RKO (cell line): ENCODE data around the gene OR6S1.
"Not testable (repeated sequence)": the region's sequence is repeated elsewhere in the genome, so short reads cannot be mapped to it uniquely, and the experiment has no call there.

Experiments used
- DNase-seq: peaks from one replicate; pipeline ENCODE4 v3.0.0-alpha.2; 2016; ENCODE audit warnings: low spot score

OR6S1 gene

DNA sequence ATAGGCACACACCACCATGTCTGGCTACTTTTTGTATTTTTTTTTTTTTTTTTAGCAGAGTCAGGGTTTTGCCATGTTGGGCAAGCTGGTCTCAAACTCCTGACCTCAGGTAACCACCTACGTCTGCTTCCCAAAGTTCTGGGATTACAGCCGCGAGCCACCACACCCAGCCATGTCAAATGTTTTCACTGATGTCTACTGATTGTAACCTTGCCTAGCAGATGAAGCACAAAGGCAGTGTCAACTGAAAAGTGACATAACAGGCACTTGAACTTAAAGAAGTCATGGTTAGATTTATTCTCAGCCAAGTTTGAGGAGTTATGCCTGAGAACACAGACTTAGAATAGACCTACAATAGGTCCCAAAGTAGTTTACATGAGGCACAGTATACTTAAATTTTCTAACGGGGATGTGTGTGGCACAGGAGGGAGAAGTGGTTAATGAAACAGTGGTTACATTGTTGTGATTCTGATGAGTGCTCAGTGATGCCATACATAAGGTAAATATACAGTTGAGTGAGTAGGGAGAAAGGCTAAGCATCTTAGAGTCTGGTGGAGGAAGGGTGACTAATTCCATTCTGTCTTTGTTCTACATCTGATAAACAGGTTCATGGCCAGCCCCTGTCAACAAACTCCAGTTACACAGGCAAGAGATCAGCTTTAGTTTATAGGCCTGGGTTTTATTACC is 30.2 kb upstream of the OR6S1 start:
- no peak for DNase-seq

DNA sequence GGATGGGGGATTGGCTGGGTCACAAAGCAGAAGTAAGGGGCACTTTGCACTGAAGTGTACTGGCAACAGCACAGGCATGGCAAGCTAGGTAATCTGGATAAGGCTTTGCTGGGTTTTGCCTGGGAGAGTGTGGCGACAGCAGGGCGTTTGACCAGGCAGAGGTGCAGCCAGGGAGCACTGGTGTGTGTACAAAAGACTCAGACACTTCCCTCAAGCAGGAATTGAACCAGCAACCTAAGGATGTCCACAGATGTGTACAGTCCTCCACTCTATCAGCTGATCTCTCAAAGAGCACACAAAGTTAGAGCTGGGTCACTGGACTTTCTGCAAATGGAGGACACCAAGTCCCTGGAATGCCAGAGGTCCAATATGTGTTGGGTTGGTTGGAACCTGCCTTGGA is 27.5 kb upstream of the OR6S1 start:
- DNase-seq, result no peak

DNA sequence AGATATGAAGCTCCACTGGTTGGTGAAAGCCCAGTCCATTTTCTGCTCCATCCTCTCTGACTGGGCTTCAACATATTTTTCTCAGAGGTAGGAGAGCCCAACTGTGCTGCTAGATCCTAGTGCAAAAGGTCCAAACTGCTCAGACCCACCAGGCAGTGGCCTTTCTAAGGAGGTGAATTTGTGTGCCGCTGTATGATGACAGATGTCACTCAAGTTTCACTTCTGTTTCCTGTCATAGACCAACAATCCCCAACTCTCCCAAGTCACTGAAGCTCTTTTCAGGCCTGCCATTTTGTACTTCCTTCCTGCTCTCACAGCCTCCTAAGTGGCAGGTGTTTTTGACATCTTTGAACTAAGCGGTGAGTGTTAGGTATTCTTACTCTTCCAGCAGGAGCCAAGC is 26.5 kb upstream of the OR6S1 start:
- no peak for DNase-seq

DNA sequence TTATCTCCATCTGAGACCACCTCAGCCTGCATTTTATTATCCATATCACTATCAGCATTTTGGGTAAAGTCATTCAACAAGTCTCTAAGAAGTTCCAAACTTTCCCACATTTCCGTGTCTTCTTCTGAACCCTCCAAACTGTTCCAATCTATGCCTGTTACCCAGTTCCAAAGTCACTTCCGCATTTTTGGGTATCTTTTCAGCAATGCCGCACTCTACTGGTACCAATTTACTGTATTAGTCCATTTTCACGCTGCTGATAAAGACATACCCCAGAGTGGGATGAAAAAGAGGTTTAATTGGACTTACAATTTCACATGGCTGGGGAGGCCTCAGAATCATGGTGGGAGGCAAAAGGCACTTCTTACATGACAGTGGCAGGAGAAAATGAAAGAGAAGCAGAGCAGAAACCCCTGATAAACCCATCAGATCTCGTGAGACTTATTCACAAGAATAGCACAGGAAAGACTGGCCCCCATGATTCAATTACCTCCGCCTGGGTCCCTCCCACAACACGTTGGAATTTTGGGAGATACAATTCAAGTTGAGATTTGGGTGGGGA is 25.0 kb upstream of the OR6S1 start:
- not testable (repeated sequence) for DNase-seq

DNA sequence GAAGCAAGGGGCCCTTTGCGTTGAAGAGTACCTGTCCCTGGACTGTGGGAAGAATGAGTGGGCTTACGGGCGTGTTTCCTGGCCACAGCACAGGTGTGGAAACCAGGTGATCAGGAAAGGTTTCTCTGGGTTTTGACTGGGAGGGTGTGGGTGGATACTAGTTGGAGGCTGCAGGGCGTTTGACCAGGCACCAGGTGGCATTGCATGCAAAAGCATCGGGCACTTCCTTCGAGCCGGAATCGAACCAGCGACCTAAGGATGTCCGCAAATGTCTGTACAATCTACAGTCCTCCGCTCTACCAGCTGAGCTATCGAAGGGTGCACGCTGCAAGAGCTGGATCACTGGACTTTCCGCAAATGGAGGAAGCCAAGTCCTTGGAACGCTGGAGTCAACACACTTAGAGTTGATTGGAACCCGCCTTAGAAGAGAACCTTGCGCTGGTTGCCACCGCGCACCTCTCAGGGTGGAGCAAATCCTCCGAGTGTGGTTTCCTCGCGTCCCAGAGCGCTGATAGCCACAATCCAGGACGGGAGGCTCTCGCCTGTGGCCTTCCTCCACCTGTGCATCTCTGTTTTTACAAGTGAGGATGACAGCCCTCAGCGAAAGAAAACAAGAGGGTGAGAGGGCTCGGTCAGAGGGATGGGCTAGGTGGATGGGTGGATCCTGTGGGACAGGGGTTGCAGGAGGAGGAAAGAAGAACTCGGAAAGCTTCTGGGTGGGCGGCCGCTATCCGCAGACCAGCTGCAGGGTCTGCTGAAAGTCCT is 21.7 kb upstream of the OR6S1 start:
- DNase-seq, result peak; percentile 74

DNA sequence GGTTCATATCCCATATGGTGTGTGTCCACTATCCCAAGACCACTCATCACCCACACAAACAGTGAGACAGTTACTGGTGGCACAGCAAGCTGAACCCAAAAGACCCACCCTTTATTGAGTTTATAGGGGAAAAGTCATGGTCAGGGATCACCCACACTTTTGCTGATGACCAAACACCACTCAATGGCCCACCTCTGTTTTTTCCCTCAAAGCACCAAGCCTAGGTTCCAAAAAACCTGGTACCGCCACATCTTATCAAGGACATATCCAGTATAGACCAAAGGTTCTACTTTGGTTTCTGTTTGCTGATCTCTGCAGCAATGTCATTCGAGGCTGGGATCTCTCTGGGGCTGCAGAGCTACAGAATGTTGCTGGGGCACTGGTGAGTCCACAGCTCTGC is 19.7 kb upstream of the OR6S1 start:
- DNase-seq, result no peak

DNA sequence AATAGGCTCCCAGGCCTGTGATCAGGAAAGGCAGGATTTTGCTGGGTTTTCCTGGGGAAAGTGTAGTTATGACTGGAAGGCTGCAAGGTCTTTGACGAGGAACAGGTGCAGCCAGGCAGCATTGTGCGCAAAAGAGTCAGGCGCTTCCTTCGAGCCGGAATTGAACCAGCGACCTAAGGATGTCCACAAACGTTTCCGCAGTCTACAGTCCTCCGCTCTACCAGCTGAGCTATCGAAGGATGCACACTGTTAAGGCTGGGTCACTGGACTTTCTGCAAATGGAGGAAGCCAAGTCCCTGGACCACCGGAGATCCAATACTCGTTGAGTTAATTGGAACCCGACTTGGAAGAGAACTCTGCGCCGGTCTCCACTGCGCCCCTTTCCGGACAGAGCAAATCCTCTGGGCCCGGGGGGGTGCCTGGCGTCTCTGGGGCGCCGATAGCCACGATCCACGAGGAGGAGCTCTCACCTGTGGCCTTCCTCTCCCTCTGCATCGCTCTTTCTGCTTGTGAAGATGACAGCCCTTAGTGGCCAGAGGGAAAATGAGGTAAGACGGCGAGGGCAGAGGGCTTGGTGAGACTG is 18.4 kb upstream of the OR6S1 start:
- DNase-seq, result no peak

DNA sequence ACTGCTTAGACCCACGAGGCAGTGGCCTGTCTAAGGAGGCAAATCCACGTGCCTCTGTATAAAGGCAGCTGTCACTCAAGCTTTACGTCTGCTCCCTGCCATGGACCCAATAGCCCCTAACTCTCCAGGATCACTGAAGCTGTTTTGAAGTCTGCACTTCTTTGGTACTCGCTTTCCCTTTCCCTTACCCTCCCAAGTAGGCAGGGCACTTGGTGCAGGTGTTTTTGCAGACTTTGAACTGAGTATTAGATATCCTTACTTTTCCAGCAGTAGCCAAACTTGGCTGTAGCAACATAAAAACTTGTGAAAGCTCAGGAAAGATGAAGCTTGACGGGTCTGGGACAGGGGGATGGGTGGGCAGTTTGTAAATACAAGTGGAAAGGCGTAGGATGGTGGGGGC is 17.8 kb upstream of the OR6S1 start:
- DNase-seq, result no peak

DNA sequence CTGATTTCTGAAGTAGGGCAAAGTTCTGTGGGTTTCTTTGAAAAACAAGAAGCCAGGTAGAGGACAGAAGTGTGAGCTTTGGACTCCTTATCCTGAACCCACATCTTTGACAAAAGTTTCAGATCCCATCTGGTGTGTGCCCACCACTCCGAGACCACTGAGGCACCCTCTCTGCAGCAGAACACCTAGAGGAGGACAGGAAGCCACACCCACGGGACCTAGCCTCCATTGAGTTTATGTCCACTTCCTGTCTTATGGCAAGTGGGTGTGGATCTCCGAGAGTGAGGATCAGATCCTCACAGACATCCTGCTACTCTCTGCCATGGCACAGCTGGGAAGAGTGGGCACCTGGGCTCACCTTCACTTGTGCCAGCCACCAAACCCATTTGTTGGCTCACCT is 16.8 kb upstream of the OR6S1 start:
- DNase-seq, result no peak

DNA sequence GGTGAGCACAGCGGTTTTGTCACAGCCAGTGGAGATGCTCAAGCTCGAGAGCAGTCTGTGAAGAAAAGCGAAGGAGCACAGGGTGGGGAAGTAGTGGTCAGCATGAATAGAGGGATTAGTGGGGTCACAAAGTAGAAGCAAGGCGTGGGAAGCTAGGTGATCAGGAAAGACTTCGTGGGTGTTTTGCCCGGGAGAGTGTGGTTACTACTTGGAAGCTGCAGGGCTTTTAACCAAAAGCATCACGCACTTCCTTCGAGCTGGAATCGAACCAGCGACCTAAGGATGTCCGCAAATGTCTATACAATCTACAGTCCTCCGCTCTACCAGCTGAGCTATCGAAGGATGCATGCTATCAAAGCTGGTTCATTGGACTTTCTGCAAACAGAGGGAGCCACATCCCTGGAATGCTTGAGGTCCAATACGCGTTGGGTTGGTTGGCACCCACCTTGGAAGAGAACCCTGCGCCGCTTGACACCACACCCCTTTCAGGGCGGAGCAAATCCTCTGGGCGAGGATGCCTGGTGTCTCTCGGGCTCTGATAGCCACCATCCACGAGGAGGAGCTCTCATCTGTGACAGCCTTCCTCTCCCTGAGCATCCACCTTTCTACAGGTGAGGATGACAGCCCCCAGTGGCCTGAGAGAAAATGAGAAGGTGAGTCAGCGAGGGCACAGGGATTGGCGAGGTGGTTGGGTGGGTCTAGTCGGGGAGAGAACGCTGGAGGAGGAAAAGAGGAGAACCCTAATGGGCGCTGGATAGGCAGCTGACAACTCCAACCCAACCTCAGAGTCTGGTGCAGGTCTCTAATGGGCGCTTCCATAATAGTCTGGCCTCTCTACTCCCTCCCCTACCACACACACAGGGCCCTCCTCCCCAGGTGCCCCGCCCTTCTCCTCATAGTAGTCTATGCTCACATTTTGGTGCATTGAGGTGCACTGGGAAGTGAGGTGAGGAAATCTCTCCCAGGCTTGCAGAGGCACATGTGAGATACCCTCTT is 16.0 kb upstream of the OR6S1 start:
- DNase-seq, result no peak

DNA sequence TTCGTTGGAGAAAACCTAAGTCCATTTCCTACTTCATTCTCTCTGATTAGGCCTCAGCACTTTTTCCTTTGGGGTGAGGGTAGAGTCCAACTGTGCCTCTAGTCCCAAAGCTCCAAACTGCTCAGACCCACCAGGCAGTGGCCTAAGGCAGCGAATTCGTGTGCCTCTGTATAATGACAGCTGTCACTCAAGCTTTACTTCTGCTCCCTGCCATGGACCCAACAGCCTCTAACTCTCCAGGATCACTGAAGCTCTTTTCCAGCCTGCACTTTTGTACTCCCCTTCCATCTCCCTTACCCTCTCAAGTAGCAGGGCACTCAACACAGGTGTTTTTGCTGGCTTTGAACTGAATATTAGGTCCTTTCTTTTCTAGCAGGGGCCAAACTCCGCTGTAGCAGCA is 14.8 kb upstream of the OR6S1 start:
- DNase-seq, result no peak

DNA sequence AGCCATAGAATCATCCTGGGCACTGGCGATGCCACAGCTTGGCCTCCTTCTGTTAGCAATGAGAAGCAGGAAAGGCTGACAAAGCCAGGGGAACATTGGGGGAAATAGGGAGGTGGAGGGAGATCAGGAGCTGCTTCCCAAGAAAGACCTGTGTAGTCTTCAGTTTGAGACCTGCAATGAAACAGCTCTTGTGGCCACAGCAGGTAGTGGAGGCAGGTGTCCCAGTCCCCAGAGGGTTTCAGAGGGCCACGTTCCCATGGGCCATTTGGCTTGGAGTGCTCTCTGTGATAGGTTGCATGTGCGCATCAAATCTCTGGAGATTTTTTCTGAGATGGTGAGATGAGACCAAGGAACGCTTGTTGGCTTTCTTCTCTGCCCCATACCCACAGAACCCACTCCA is 14.4 kb upstream of the OR6S1 start:
- DNase-seq, result no peak

DNA sequence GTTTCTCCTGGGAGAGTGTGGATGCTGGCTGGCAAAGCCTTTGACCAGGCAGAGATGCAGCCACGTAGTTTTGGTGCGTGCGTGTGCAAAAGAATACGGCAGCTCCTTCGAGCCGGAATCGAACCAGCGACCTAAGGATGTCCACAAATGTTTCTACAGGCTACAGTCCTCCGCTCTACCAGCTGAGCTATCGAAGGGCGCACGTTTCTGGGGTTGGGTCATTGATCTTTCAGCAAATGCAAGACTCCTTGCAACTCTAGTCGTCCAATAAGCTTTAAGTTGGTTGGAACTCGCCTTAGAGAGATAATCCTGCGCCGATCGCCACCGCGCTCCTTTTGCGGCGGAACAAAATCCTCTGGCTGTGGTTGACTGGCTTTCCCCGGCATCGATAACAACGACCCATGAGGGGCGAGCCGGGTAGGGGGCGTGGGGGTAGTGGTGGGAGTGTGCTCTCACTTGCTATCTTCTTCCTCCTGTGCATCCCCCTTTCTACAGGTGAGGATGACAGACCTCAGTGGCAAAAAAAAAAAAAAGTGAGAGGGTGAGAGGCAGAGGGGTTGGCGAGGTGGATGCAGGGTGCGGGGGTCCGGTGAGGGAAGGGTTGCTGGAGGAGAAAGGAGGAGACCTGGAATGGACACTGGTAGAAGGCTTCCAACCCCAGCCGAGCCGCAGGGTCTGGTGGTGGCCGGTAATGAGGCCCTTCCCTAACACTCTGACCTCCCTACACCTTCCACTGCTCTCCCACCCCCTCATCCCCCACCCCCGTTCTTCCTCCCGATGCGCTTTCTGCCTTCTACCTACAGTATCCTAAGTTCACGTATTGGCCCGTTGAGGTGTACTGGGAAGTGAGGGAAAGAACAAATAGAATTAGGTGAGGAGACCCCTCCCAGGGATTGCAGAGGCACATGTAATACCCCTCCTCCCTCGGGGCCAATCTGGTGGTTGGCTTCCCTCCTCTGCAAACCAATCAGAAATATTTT is 11.8 kb upstream of the OR6S1 start:
- no peak for DNase-seq

DNA sequence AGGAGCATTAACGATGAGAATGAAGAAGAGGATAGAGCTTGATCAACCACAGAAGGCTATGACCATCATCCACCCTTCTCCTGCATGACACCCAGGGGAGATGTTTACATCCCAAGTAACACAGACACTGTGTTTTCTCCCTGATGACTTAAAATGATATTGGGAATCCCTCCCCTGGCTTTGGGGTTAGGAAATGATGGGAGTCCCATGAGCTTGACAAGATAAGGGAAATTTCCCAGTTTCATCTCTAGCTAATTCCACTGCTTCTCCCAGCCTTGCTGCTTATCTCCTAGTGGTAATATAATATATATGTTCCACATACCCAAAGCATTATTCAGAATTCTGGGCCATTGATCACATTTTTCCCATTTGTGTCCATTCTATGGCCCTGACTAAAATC is 4.0 kb upstream of the OR6S1 start:
- DNase-seq, result no peak

DNA sequence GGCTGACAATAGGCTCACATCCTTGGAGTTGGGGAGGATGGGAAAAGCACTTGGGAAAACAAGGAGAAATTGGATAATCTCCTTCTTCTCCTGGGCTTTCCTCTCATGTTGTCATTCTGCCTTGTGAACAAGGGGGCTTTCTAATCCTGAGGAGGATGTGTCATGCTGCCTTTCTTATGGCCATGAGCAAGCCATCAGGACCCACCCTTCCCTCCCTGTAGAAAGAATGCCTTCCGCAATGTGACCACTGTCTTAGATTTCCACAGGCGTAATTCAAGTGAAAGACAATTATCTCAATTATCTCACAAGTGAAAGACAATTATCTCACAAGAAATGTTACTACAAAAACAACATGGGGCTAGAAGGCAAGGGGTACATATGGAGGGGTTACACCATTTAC is 3.0 kb upstream of the OR6S1 start:
- no peak for DNase-seq

DNA sequence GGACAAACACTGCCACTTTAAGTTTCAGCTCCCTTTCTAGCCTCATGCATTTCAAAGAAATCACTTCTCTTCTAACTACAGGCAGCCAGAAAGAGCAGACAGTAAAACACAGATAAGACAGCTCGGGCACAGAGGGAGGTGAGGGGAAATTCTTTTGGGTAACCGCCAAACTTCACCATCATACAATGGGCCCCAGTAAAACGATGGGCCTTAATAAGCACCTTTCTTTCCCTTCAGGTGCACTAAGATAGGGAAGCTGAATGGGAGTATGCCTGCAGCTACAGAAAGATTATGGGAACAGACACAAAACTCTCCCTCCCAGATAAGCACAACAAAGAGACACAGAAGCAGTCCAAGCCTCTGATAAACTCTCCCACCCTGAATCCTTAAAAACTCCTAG is 1.3 kb upstream of the OR6S1 start:
- not testable (repeated sequence) for DNase-seq

DNA sequence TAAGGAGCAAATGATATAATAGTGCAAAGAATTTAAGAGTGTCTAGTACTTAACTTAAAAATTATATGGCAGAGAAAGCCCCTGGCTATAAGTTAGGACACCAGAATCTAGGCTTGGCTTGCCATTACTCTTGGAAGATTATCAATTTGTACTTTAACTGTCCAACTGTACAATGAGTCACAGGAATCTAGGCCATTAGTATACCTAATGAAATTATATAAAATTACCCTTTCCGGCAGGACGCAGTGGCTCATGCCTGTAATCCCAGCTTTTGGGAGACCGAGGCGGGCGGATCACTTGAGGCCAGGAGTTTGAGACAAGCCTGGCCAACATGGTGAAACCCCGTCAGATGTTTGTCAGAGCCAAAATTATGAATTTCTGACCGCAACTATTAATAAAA is 691 bp upstream of the OR6S1 start:
- no peak for DNase-seq

DNA sequence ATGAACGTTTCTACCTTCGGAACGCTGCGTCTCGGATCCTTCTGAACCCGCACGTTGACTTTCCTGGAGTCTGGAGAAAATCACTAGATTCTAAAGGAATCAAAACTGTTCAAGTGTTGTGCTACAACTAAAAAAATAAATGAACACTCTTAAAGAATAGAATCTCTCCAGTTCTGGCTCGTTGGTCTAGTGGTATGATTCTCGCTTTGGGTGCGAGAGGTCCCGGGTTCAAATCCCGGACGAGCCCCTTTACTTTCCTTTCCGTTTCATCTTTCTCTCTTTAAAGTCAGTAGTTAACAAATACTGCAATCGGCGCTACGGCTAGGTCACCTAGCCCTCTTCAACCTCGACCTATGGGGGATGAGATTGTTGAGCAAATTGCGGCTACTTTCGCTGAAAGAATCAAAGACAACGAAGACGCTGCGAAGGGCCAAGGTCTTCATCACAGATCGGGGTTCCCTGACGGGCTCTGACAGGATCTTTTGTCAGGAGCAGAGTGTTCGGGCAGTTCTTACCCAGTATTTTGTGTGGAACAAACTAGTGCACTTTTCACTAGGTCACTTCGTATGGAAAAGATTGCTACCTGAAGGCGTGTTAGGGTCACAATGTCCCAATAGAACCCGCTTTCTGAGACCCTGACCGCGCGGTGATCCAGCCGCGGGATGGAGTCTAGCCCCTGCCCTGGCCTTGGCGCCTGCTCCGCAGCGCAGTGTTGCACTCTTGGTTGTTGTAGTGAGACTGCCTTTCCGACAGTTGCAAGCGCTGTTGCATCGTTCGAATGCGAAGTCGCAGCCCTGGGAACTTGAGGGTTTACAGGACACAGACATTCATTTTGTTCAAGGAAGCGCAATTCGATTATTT is 8.4 kb downstream of the OR6S1 start:
- peak; percentile 89 for DNase-seq

DNA sequence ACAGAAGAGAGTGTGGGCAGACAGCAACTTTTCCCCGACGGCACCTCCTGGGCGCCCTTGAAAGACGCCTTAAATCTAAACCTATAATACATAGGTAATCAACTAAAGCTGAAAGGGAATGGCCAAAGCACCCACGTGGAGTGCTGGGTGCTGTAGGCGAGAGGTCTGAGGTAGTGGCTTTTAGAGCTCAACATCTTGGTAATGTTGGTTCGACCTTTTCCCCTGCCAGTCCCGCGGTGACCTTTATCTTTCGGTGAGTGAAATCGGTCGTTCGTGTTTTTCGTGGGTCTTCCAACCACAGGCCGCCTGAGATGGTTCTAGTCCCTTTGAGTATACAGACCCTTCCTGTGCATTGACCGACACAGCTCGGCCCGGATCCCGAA is 9.1 kb downstream of the OR6S1 start:
- DNase-seq, result peak; percentile 44

DNA sequence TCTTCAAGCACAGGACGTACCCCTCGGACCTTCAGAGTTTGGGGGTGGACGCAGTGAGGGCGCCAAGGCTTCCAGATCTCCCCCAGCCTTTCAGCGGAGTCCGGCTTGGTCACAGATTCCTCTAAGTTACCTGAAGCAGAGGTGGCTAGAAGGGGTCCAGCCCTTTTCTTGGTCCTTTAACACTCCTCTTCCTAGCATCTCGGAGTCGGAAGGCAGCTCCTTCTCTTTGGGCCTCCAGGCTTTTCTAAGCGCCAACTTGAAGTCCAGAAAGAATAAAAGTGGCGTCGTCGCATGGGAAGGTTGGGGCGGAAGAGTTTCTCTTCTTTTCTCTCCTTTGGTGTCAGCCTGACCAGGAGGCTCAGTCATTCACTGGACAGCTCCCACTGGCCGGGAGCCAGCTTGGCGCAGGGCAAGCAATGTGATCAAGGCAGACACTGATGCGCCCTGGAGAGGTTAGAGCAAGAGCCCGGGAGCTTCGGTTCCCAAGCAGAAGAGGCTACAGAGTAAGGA is 9.6 kb downstream of the OR6S1 start:
- peak; percentile 88 for DNase-seq
